HCT116 (cell line): ENCODE results near the gene ADAM11.

Source experiments
- POLR2A ChIP-seq: IDR thresholded peaks from 2 replicates; pipeline ENCODE4 v1.7.0; 2011; ENCODE audit warnings: borderline replicate concordance; ENCODE audit not compliant: insufficient read depth, insufficient read length; ENCODE audit errors: extremely low read depth
- POLR2AphosphoS5 ChIP-seq: IDR thresholded peaks from 2 replicates; pipeline ENCODE4 v1.6.1; 2011; ENCODE audit warnings: mild to moderate bottlenecking, low read depth, low read length, moderate library complexity
- ZBTB33 ChIP-seq: IDR thresholded peaks from 2 replicates; pipeline ENCODE4 v1.6.1; 2011; ENCODE audit warnings: mild to moderate bottlenecking, low read length, moderate library complexity; ENCODE audit not compliant: insufficient replicate concordance; ENCODE audit errors: extremely low read depth
- TF ChIP-seq, protein P1 (sequence below), 3 experiments: fragments of 200-600 bp in 1 of 3; sonication (generic) in 1 of 3; IDR thresholded peaks in 2 of 3; conservative IDR thresholded peaks in 1 of 3; 2 replicates each; pipeline ENCODE4 v1.5.1; 2012 to 2017; ENCODE audit warnings: low read depth in 2 of 3, low read length in 2 of 3, antibody characterized with exemption in 1 of 3, borderline replicate concordance in 1 of 3, control low read depth in 1 of 3, mild to moderate bottlenecking in 1 of 3, mixed read lengths in 1 of 3, mixed run types in 1 of 3, moderate library complexity in 1 of 3; ENCODE audit not compliant: insufficient read depth in 1 of 3
- TF ChIP-seq, protein P2 (sequence below): IDR thresholded peaks from 2 replicates; pipeline ENCODE4 v1.6.1; 2012

DNA sequence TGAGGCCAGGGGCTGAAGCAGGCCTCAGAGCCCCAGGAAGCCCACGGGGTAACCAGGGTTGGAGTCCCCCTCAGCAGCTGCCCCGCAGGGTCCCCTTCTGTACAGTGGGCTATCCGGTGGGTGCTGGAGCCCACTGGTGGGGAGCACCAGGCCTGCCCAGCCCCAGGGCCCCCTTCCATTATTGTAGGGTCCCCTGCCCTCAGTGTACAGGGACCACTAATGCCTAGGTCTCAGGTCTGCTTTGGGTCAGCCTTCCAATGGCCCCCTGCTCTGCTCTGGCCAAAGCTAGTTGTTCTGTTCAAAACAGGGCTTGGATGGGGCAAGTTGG is 1.1 kb downstream of the ADAM11 start:
- TF ChIP-seq, protein P1, sequence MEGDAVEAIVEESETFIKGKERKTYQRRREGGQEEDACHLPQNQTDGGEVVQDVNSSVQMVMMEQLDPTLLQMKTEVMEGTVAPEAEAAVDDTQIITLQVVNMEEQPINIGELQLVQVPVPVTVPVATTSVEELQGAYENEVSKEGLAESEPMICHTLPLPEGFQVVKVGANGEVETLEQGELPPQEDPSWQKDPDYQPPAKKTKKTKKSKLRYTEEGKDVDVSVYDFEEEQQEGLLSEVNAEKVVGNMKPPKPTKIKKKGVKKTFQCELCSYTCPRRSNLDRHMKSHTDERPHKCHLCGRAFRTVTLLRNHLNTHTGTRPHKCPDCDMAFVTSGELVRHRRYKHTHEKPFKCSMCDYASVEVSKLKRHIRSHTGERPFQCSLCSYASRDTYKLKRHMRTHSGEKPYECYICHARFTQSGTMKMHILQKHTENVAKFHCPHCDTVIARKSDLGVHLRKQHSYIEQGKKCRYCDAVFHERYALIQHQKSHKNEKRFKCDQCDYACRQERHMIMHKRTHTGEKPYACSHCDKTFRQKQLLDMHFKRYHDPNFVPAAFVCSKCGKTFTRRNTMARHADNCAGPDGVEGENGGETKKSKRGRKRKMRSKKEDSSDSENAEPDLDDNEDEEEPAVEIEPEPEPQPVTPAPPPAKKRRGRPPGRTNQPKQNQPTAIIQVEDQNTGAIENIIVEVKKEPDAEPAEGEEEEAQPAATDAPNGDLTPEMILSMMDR (IDR thresholded peaks at IDR 0.05 in 2 of 3, conservative IDR thresholded peaks at IDR 0.05 in 1 of 3; ENCODE audit: borderline replicate concordance in 1 of 3, insufficient read depth in 1 of 3, low read depth in 2 of 3, low read length in 2 of 3), result no peak
- TF ChIP-seq POLR2AphosphoS5 (no peak), ZBTB33 (no peak), POLR2A (no peak)
- TF ChIP-seq, protein P2, sequence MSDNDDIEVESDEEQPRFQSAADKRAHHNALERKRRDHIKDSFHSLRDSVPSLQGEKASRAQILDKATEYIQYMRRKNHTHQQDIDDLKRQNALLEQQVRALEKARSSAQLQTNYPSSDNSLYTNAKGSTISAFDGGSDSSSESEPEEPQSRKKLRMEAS, result no peak
